Body of pancreas (tissue), 4 donors: ENCODE measurements around the gene CERS5. TPM values are rescaled to one million over a fixed set of nuclear protein-coding genes. Genes with fewer than 3 reads are reported as not detected.
A peak's percentile ranks its signal among the peaks of the same experiment; 100 is the strongest.

Experiments used
- ATAC-seq: fragments of 150-250 bp; one replicate; pipeline ENCODE4 v1.9.1; 2016
- DNase-seq, 4 donors: peaks; one replicate each; pipeline ENCODE4 v3.0.0-alpha.2; 2019
- H3K27ac ChIP-seq, 4 donors: fragments of 200-600 bp; sonication (generic); 1 replicate in 3 of 4; 2 replicates in 1 of 4; pipeline versions ENCODE4 v1.5.1 to v1.6.1; 2016 to 2019; ENCODE audit warnings: mild to moderate bottlenecking in 1 of 4, mixed read lengths in 1 of 4, moderate library complexity in 1 of 4
- H3K27me3 ChIP-seq, 2 donors: fragments of 200-600 bp; sonication (generic); one replicate each; pipeline ENCODE4 v1.6.0; 2016; ENCODE audit warnings: mild to moderate bottlenecking in 1 of 2
- H3K36me3 ChIP-seq, 2 donors: fragments of 200-600 bp; sonication (generic); replicated peaks in 1 of 2; 2 replicates each; pipeline ENCODE4 v1.5.1; 2016; ENCODE audit warnings: low read depth in 2 of 2; ENCODE audit not compliant: insufficient read depth in 1 of 2
- H3K4me1 ChIP-seq: fragments of 200-600 bp; sonication (generic); one replicate; pipeline ENCODE4 v1.6.0; 2016
- H3K4me3 ChIP-seq, 2 donors: fragments of 200-600 bp; sonication (generic); 1 replicate in 1 of 2; 2 replicates in 1 of 2; pipeline ENCODE4 v1.5.1; 2016 to 2019
- H3K9me3 ChIP-seq, 3 donors: fragments of 200-600 bp; sonication (generic); 1 replicate in 2 of 3; 2 replicates in 1 of 3; pipeline ENCODE4 v1.5.1; 2016
- POLR2A ChIP-seq, 3 donors: fragments of 450-650 bp; IDR thresholded peaks; one replicate each; pipeline ENCODE4 v1.6.1; 2016; ENCODE audit warnings: antibody characterized with exemption in 3 of 3, mild to moderate bottlenecking in 2 of 3
- WGBS, 2 donors: methylation state at CpG; one replicate each; pipeline ENCODE4 v1.1.5; 2017; 5-methylcytosine and 5-hydroxymethylcytosine counted together
- intact Hi-C: fragments of 100-400 bp; cut with DNase I; formaldehyde crosslinking; loops from one replicate; pipeline ENCODE4 v1.15.1; 2023
- total RNA-seq, 2 donors: library from RNA; depleted of rRNA; stranded (reverse); fragments of >200 nt; gene quantifications; one replicate each; pipeline ENCODE4 v1.1.0, GENCODE V29; 2016
- TF ChIP-seq, protein P1 (sequence below), 7 experiments: fragments of 450-650 bp in 4 of 7; fragments of 200-600 bp in 3 of 7; sonication (generic) in 3 of 7; IDR thresholded peaks; one replicate each; pipeline ENCODE4 v1.5.1; 2016 to 2019; ENCODE audit warnings: antibody characterized with exemption in 7 of 7

Gene CERS5
- total RNA-seq, 2 donors from 2014 or later, result 17.8 to 20.2 TPM

DNA sequence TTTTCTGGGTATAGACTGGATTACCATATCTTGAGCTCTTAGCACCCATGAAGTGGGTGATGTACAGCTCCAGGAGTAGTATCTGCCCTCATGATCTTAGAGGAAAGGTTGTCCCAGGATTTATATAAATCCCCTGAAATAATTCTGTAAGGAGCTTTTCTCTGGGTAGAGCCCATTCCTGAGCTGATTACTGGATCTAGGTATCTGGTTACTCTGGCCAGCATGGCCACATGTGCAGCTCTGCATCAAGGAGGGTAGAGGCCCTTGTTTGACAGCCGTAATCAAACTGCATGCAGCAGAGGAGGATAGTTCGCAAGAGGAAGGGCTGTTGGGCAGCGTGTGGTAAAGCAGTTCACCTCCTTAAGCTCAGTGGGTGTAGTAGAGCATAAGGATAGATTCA is 46.6 kb downstream of the CERS5 start:
- Histone ChIP-seq H3K4me3 (no peak overlapping the region), H3K27ac (no peak overlapping the region), H3K9me3 (no peaks in the 10 kb centered on the region), H3K27me3 (no peaks in the 10 kb centered on the region), H3K36me3 (peaks cover 0 to 2% of the 10 kb centered on the region in 2 donors), H3K4me1 (peaks cover 9% of the 10 kb centered on the region)
- ATAC-seq (no peak), DNase-seq (no peak)
- 83 to 92% methylated on average over 3 of the region's 3 CpGs for WGBS, 2 donors
- intact Hi-C loops, result no loop called here
- no peak for TF ChIP-seq POLR2A (IDR thresholded peaks at IDR 0.05)
- TF ChIP-seq, protein P1, sequence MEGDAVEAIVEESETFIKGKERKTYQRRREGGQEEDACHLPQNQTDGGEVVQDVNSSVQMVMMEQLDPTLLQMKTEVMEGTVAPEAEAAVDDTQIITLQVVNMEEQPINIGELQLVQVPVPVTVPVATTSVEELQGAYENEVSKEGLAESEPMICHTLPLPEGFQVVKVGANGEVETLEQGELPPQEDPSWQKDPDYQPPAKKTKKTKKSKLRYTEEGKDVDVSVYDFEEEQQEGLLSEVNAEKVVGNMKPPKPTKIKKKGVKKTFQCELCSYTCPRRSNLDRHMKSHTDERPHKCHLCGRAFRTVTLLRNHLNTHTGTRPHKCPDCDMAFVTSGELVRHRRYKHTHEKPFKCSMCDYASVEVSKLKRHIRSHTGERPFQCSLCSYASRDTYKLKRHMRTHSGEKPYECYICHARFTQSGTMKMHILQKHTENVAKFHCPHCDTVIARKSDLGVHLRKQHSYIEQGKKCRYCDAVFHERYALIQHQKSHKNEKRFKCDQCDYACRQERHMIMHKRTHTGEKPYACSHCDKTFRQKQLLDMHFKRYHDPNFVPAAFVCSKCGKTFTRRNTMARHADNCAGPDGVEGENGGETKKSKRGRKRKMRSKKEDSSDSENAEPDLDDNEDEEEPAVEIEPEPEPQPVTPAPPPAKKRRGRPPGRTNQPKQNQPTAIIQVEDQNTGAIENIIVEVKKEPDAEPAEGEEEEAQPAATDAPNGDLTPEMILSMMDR (IDR thresholded peaks at IDR 0.05), result no peak

DNA sequence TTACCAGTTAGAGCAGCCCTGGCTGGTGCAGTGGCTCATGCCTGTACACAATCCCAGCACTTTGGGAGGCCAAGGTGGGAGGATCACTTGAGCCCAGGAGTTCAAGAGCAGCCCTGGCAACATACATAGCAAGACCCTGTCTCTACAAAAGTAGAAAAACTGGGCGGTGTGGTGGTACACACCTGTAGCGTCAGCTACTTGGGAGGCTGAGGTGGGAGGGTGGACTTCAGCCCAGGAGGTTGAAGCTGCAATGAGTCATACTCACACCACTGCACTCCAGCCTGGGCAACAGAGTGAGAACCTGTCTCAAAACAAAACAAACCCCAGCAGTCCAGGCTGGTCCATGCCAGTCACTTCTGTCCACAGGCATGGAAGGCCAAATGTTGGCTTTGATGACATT is 47.8 kb downstream of the CERS5 start:
- WGBS, 2 donors, result 97% methylated on average over 2 of the region's 2 CpGs; no CpG with 5 or more reads in 1 of the 2 donors
- no peaks in the 10 kb centered on the region for H3K27me3 ChIP-seq
- DNase-seq, result no peak
- peaks cover 0 to 2% of the 10 kb centered on the region in 2 donors for H3K36me3 ChIP-seq
- ATAC-seq, result no peak
- peaks cover 9% of the 10 kb centered on the region for H3K4me1 ChIP-seq
- H3K9me3 ChIP-seq, result no peaks in the 10 kb centered on the region
- no peak overlapping the region for H3K4me3 ChIP-seq
- H3K27ac ChIP-seq, result no peak overlapping the region
- no peak for TF ChIP-seq POLR2A (IDR thresholded peaks at IDR 0.05)
- TF ChIP-seq, protein P1 (IDR thresholded peaks at IDR 0.05), result no peak
- intact Hi-C loops, result no loop called here

DNA sequence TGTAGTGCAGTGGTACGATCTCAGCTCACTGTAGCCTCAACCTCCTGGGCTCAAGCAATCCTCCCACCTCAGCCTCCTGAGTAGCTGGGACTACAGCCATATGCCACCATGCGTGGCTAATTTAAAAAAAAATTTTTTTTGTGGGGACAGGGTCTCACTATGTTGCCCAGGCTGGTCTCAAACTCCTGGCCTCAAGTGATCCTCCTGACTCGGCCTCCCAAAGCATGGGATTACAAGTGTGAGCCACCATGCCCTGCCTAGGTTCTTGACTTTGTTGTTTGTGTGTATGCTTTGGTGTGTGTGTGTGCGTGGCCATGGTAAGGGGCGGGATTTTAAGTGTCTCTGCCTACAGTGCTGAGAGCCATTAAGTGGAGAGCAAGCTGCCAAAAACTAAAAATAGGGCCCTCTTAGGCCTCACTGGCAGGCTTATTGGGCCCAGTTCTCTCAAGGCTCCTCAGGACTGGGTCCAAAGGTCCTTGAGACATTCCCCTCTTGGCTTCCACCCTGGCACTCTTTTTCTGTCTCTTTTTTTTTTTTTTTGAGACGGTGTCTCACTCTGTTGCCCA is 50.0 kb downstream of the CERS5 start:
- TF ChIP-seq, protein P1 (IDR thresholded peaks at IDR 0.05), result no peak
- TF ChIP-seq POLR2A (IDR thresholded peaks at IDR 0.05), result no peak
- H3K27me3 ChIP-seq, result no peaks in the 10 kb centered on the region
- intact Hi-C loops, result no loop called here
- peaks cover 0 to 2% of the 10 kb centered on the region in 2 donors for H3K36me3 ChIP-seq
- WGBS, 2 donors, result 86 to 88% methylated on average over 6 of the region's 6 CpGs
- H3K9me3 ChIP-seq, result no peaks in the 10 kb centered on the region
- no peak overlapping the region for H3K4me3 ChIP-seq
- no peak for DNase-seq
- H3K27ac ChIP-seq, result no peak overlapping the region
- no peak for ATAC-seq
- H3K4me1 ChIP-seq, result peaks cover 27% of the 10 kb centered on the region

DNA sequence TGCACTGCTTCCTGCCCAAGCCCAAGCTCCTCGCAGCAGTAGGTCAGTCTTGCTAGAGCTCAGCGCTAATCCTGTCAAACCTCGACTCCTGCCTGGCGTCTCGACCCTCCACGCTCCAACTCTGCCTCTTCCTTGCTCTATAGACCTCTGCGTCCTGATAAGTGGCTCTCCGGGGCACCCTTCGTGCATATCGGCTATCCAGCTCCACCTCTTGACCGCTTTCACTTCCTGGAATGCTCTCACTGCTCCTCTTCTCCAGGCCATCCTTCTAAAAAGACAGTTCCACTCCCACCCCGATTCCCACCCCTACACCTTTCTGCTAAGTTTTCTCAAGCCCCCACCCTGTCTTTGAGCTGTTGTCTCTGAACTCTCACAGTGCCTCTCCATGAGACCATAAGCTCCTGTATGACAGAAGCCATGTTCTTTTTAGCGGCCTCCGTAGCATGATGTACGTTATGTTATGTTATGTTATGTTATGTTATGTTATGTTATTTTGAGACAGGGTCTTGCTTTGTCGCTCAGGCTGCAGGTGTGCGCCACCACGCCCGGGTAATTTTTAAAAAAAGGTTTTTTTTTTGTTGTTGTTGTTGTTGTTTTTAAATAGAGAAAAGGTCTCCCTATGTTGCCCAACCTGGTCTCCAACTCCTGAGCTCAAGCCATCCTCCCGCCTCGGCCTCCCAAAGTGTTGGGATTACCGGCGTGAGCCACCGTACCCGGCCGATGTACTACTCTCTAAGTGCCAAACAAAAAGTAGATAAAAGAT is 54.5 kb downstream of the CERS5 start:
- peak overlapping the region; percentile 42 to 71 for H3K4me3 ChIP-seq
- H3K27ac ChIP-seq, result peak overlapping the region; percentile 76 to 97 (median 96)
- no peaks in the 10 kb centered on the region for H3K27me3 ChIP-seq
- ATAC-seq (peak; percentile 3), DNase-seq (peak in 2 of 4 donors; percentile 7 to 57)
- intact Hi-C loops, result no loop called here
- H3K36me3 ChIP-seq, result no peaks in the 10 kb centered on the region
- TF ChIP-seq, protein P1 (IDR thresholded peaks at IDR 0.05), result peak in 1 of 7 experiments; percentile 1
- no peak for TF ChIP-seq POLR2A (IDR thresholded peaks at IDR 0.05)
- no peaks in the 10 kb centered on the region for H3K9me3 ChIP-seq
- H3K4me1 ChIP-seq, result peaks cover 52% of the 10 kb centered on the region
- WGBS, 2 donors, result 7 to 11% methylated on average over 26 of the region's 26 CpGs
